Neural cell (in vitro differentiated cells): ENCODE measurements around the gene LMBRD1.

Experiments used
- POLR2AphosphoS5 ChIP-seq: IDR thresholded peaks from 2 replicates; pipeline ENCODE4 v1.6.1; 2012
- TF ChIP-seq, protein P1 (sequence below): fragments of 450-650 bp; IDR thresholded peaks from 2 replicates; pipeline ENCODE4 v1.5.1; 2014; ENCODE audit warnings: antibody characterized with exemption, mild to moderate bottlenecking, moderate library complexity; ENCODE audit not compliant: poor library complexity, severe bottlenecking

DNA sequence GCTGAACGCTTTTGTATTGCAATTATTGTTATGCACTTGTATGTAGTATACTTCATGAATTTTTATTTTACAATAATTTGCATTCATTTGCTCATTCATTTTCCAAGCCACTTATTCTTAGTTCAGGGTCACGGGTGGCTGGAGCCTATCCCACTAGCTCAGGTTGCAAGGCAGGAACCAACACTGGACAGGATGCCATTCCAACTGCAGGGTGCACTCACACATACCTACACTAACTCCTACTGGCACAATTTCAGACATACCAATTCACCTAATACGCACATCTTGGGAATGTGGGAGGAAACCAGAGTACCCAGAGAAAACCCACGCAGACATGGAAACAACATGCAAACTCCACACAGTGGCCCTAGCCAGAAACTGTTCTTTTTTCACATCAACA is 61.8 kb downstream of the LMBRD1 start:
- TF ChIP-seq, protein P1, sequence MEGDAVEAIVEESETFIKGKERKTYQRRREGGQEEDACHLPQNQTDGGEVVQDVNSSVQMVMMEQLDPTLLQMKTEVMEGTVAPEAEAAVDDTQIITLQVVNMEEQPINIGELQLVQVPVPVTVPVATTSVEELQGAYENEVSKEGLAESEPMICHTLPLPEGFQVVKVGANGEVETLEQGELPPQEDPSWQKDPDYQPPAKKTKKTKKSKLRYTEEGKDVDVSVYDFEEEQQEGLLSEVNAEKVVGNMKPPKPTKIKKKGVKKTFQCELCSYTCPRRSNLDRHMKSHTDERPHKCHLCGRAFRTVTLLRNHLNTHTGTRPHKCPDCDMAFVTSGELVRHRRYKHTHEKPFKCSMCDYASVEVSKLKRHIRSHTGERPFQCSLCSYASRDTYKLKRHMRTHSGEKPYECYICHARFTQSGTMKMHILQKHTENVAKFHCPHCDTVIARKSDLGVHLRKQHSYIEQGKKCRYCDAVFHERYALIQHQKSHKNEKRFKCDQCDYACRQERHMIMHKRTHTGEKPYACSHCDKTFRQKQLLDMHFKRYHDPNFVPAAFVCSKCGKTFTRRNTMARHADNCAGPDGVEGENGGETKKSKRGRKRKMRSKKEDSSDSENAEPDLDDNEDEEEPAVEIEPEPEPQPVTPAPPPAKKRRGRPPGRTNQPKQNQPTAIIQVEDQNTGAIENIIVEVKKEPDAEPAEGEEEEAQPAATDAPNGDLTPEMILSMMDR = no peak
- no peak for TF ChIP-seq POLR2AphosphoS5
